Left renal cortex interstitium (tissue), 4 donors: ENCODE measurements around the gene PSD4. TPM values are rescaled to one million over a fixed set of nuclear protein-coding genes. Genes with fewer than 3 reads are reported as not detected.

Experiments used
- DNase-seq, 4 donors: peaks; one replicate each; pipeline ENCODE4 v3.0.0-alpha.2; 2013; ENCODE audit warnings: low read depth in 4 of 4, low spot score in 2 of 4, missing footprints in 1 of 4
- polyA plus RNA-seq, 4 donors: library from polyadenylated mRNA; unstranded; fragments of 120-200 nt; gene quantifications; one replicate each; pipeline ENCODE4 v1.2.1, GENCODE V29; 2013; ENCODE audit not compliant: insufficient read length in 4 of 4

Gene PSD4
- polyA plus RNA-seq, 4 donors, result 9.1 to 17.1 (median 10.7) TPM

DNA sequence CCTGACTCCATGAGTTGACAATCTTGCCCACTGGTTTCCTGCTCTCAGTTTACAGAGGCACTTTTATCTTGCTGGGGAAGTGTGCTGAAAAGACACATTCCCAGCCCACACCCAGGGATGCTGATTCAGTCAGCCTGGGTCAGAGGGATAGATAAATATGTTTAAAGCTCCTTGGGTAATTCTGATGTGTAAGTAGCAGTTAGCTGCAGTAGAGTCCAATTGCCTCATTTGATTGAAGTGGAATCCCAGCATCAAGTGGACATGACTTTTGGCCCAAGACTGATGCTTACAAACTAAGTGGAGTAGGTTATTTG, 29.4 kb downstream of the PSD4 start:
- DNase-seq, result no peak

DNA sequence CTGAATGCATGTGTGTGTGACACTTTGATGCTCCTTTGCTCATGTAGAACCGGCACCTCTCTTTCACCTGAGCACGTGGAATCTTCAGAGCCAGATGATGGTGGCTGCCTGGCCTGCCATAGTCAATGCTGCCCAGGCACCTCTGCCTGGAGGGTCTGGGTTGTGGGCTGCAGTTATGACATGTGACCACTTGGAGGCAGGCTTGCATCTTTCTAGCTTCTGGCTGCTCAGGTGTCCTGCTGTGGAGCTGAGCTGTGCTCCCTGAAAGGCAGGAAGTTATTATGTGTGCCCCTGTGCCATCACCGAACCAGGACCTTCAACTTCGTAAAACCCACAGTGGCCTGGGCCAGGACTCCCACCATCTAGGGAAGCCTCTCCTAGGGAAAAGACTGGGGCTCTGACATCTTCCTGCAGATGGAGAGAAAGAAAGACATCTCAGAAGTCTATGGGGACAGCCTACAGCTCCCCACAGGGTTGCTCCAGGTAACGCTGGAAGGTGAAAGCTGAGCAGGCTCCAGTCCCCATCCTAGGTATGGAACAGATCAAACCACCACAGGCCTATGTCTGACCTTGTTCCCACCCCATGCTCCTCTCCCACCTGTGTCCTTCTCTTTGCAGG, 30.2 kb downstream of the PSD4 start:
- DNase-seq, result peak in 1 of 4 donors; percentile 75

DNA sequence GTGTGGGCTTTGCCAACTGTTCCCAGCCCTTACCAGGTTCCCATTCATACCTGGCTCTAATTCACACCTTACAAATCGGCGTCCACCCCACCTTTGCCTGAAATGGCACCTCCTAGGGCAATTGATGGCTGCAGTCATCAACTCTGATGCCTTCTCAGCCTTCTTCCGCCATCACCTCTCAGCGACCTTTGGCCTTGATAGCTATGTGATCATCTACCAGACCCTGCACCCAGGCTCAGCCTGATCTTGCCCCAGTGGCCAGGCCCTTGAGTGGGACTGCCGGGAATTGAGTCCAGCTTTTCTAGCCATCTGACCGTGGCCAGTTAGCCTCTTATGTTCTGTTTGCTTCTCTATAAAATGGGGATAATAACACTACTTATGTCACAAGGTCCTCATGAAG, 32.5 kb downstream of the PSD4 start:
- no peak for DNase-seq

DNA sequence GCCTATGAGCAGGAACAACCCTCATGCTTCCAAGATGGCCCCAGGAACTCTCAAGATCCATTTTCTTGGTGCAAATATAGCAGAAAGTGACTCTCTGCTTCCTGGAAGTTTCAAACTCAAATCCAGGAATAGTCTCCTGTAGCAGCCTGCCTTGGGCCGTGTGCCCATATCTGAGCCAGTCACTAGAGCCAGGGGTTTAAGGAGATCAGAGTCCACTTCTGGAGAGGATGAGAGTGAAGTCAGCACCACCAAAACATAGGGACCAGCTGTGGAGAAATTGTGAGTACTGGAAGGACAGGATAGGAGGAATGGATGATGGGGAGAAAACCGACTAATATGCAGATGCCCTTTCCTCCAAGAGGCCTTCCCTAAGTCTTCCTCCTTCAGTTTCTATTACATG, 33.2 kb downstream of the PSD4 start:
- DNase-seq, result no peak

DNA sequence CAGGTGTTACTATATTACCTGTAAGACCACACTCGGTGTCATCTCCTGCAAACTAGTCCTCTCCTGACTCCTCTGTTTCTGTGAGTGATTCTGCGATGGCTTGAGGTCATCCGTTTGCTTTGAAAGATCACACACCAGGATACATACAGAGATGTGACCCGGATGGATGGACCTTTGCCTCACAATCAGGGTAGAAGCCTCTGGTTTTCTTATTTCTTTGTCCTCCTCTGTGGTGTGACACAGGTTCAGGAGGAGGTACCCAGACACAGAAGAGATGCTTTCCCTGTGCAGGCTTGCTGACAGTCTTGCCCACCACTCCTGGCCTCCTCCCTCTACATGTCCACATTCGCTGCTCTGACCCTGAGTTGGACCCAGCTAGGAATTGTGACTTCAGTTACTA, 34.6 kb downstream of the PSD4 start:
- DNase-seq, result no peak

DNA sequence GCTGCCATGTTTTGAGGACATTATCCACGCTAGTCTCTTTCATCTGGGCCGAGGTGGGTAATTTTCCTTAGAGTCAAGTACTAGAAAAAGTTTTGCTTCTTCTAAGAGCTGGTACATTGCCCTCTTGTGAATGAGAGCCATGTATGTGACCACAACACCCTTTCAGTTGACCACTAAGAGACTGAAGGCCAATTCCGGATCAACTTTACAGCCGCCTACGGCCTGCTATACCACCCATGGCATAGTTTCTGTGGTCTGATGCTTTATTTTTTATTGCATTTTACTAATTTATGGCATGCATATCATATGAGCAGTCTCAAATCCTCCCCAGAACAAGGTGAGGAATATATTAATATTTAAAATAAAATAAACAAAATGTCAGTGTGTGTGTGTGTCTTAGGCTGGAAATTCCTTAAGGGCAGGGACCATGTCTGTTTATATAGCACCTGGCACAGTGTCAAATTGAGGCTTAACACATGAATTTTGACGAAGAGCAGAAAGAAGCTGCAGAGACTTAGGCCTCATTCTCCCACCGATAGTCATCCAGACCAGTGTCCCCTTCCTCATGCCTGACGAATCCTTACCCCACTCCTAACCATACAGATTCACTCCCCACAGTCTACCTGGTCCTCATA, 35.4 kb downstream of the PSD4 start:
- no peak for DNase-seq

DNA sequence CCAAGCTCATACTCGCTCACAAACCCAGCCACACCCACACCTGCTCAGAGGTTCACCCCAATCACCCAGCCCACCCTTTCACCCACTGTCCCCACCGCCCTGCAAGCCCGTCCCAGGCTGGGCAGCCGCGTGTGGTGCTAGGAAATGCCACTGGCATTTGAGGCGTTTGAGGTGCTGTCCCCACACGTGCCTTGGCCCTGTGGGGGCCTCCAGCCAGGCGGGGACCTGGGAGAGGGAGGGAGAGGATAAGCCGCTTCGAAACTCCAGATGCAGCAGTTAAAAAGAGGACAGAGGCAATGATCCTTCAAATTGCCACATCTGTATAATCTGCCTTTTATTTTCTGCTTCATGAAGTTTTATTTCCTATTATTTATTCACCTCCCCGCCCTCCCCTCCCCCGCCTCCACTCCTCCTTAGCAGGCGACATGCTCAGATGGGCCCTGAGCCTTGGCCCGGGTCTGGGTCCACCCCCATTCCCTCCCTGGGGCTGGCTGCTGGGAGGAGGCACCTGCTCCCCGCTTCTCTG, 35.9 kb downstream of the PSD4 start:
- peak in 1 of 4 donors; percentile 45 for DNase-seq

DNA sequence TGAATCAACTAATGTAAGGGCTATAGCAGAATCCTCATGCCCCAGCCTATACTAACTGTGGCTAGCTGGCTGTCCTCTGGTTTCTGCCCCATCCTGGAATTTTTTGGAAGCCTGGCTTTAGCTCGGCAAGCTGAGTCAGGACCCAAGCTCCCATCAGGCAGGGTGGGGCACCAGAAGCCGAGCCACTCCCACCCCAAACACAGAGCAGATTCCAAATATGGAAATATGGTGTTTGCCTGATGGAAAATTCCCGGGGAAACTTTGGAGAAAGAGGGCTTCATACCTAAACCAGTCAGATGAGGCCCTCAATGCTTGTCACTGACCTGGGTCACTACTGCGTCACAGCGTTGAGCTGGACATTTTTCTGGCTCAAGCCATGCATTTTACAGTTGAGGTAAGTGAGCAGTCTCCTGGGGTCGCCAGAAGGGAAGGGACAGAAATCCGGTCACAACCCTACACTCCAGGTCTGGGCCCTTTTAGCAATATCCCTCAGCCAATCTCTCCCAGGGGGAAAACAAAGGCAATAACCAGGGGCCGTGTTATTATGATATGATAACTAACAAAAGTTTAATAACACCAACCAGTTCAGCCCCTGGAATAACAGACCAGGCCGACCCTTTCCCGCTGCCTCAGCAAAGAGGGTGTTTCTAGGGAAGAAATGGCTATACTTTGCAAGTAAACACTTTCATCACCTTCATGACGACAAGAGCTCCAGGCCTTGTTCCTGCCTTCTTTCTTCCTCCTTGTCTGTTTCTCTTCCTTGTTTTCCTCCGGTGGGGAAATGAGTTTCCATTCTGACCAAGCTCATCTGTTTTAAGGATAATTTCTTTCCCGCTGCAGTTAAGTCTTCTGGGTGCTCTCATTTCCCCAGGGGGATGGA, 37.7 kb downstream of the PSD4 start:
- DNase-seq, result no peak

DNA sequence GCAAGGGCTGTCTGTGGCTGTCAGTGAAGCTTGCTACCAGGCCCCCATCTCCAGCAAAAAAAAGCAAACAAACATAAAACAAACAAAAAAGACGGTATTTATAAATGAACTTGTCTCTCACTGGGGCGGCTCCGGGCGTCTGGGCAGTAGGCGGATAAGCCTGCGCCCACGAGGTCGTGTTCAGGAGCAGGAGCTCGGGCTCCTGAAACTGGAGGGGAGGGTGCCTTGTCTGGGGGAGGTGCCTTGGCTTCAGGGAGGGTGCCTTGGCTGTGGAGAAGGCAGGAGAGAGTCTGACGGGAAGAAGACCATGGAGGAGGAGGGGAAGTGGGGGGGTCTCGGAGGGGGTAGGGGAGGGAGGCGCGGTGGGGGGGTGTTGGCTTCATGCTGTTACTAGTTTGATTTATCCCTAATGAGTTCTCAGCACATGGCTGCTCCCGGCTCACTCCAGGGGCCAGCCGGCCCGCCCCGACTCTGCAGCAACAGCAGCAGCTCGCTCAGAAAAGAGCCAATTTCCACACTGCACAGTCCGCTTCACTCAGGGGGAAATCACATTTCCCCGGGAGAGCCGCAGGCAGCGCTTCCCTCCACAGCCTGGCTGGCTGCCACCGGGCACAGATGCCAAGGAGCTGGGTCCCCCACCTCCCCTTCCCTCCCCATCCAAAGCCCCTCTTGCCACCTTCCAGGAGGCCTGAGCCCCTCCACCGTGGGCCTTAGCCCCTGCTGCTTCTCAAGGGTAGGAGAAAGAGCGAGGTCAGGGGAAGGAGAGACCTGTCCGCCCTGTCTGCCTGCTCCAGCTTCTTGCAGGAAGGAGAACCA, 38.7 kb downstream of the PSD4 start:
- peak in 2 of 4 donors; percentile 68 to 69 for DNase-seq

DNA sequence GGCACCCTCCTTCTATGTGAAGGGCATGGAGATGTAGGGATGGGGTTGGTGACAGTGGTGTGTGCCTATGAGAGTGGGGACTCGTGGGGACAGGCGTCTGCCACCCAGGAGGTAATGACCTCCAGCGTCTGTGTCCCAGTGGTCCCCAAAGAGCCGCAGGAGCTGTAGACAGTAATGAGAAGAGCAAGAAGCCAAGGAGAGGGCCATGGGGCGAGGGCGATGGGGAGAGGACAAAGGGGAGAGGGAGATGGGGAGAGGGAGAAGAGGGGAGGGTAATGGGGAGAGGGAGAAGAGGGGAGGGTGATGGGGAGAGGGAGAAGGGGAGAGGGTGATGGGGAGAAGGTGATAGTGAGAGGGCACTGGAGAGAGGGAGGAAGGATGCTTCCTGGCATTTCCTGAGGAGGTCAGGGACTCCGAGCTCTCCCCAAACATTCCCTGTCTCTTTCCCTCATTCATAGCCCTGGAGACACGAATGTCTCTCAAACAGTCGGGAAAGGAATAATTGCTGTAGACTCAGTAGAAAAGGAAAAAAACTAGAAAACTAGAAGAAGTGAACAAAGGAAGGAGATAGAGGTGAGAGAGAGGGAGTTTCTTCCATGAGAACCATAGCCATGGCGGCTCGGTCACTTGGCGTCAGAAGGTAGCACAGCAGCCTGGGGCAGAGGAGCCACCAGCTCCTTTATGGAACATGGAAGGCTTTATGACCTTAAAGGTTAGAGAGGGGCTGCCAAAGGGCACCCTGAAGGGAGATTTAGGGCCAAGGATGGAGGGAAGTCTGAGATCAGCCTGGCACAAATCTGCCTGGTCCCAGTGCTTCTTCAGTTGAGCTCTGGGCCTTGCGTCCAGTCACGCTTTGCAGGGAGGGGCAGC, 39.5 kb downstream of the PSD4 start:
- DNase-seq, result no peak

DNA sequence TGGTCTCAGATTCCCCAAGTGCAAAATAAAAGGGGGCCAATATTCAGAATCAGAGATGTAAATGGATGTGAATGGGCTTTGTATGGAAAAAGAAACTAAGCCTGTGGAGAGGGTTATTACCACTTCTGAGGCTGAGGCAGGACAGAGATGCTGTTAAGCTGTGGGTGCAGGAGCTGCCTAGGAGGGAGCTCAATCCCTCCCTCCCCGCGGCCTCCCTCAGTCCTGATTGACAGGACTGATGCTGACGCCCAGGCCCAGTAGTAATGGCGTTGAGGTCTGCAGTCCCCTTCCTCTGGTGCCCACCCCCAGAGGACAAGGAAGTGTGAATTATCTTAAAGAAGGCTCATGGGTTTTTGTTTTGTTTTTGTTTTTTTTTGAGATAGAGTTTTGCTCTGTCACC, 40.4 kb downstream of the PSD4 start:
- DNase-seq, result no peak

DNA sequence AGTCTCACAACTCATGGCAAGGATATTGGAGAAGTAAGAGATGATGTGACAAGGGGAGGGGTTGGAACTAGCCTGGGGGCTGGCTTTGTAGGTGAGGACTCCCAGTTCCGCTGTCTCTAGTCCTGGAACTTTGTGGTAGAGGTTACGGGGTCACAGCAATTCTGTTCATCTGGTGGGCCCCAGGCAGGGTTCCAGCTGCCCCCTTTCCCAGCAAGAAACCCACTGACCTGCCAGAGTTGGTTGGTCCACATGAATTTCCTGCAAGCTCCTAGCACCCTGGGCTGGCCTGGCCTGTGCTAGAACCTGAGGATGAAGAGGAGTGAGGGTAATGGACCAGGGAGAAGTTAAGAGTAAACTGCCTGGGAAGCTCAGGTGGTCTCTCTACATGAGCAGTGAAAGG, 41.3 kb downstream of the PSD4 start:
- no peak for DNase-seq

DNA sequence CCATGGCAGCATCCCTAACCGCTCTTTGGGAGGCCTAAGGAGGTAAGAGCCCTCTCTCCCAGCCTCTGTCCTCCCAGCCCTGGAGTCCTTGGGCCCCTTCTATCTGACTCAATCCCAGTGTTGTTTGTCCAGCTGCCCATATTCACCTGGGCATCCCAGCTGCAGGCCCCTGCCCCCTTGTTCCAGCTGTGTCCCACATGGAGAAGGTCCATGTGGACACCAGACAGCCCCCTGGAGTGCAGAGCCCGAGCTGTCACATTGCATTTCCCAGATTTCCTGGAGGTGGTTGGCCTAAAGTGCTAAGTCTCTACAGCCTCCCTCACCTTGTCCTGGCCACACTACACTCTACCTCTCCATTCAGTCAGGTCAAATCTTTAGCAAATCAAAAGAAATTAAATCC, 42.5 kb downstream of the PSD4 start:
- no peak for DNase-seq

DNA sequence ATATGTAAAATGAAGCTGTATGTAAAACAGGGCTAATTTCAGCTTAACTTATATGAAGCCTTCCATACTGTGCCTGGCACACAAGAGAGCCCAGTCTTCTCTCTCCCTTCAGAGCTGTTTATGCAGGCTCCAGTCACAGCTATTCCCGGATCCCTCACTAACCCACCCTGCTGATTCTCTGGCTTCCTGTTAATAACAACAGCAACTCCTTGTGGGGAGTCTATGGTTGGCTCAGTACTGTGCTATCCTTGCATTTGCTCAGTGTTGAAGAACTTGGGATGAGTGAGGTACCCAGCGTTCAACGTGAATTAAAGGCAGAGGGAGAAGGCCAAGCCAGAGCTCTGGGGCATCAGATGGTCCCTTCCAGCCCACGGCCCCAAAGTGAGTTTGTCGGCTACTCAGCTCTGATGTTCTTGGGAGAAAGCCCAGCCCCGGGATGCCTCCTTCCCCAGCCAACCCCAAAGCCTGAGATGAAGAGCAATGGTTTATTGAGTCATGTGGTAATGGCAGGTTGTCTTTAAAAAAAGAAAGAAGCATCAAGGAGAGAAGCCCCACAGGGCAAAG, 43.2 kb downstream of the PSD4 start:
- DNase-seq, result no peak

DNA sequence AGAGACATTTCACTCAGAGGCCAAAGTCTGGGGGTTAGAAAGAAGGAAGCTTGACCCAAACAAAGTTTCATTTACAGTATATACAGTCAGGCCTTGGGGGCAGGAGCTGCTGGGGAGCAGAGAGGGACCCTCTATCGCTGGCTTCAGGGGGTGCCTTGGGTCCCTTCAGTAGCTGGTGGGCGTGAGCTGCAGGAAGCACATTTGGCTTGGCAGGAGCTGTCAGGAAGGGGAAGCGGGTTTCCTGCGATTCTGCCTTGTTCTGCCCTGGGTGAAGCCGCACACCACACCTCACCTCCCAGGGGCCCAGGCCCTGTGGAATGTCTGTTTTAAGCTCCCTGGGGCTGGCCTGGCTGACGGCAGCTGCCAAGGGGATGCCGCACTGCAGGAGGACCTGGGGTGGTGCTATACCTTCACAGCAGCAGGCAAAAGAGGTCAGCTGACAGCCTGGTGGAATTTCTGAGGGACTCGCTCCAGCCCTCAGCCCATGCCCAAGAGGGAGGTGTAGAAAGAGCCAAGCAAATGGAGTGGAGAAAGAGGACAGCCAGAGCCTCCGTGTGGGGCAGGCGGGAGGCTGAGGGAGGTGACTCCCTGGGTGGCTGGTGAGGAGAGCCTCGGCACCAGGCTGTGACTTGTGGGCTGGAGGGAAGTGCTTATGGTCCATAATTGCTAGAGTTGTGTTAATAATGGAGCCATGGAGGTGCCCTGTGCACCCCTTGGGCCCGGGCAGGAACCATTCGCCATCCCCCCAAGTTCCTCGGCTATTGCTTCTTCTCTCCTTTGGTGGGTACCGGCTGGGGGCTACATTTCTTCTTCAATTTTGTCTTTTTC, 43.9 kb downstream of the PSD4 start:
- DNase-seq, result no peak

DNA sequence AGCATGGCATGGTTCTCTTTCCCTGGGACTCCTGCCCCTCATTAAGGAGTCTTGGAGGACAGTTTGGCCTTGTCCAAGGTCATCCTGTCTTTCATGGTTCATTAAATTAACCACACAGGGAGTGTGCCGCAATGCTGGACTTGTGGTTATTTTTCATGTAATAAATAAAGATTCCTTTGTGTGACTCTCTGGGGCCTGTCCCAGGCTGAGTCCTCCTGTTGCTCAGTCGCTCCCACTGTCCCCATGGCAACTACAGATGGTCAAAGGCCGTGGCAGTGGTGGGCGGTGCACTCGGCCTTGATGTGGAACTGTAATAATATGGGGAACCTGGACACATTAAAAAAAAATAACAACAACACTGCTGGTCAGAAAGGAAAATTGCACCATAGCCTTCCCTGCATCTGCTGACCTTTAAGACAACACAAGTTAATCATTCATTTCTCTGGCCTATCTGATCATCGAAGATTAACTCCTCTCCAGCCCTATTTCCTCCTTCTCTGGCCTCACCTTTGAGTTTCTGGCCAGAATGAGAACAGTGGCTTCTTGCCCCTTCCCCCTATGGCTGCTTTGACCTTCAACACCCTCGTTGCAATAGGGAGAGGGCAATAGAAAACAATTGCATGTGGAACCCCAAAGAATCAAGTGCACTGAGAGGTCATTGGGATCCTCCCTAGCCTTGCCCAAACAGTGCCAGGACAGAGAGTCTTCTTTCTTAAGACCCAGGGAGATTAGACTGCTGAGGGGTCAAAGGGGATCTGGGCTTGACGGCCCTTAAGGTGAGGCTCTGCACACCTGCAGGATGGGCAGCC, 44.7 kb downstream of the PSD4 start:
- peak in 1 of 4 donors; percentile 61 for DNase-seq

DNA sequence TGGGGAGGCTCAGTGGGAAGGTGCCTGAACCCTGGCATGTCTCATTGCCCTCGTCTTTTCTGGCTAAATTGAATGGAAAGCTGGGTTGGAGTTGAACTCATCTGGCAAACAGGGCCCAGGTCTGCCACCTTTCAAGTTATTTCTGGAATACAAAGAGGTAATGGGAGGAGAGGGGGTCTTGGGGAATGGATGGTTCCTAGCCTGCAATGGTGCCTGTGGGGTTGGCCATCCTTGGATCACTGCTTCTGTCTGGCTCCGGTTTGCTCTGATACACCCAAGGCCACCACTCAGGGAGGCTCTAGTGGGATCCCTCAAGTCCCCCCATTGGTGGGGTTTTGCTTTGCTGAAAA, 45.3 kb downstream of the PSD4 start:
- DNase-seq, result no peak

DNA sequence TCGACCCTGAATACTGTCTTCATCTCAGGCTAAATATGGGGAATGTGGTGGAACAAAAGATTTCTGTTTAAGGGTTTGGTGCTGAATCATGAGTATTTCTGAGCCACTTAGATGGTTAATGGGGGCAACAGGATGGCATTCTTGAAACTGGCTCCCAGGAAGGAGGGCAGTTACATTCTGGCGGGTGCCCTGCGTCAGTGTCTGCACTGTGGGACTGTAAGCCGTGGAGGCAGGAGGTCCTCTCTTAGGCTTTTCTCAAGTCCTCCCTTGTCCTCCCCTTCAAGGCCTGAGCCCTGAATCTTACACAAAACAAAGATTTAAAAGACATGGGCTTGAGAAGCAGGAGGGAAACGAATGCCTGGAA, 45.7 kb downstream of the PSD4 start:
- no peak for DNase-seq
